ENCODE data around the gene CTSA. TPM values are rescaled to one million over a fixed set of nuclear protein-coding genes. Genes with fewer than 3 reads are reported as not detected.
"Not testable (repeated sequence)": the region's sequence is repeated elsewhere in the genome, so short reads cannot be mapped to it uniquely, and the experiment has no call there.

The CTSA gene
- total and polyA plus RNA-seq, 5 donors, result 102 to 134 (median 114) TPM

DNA sequence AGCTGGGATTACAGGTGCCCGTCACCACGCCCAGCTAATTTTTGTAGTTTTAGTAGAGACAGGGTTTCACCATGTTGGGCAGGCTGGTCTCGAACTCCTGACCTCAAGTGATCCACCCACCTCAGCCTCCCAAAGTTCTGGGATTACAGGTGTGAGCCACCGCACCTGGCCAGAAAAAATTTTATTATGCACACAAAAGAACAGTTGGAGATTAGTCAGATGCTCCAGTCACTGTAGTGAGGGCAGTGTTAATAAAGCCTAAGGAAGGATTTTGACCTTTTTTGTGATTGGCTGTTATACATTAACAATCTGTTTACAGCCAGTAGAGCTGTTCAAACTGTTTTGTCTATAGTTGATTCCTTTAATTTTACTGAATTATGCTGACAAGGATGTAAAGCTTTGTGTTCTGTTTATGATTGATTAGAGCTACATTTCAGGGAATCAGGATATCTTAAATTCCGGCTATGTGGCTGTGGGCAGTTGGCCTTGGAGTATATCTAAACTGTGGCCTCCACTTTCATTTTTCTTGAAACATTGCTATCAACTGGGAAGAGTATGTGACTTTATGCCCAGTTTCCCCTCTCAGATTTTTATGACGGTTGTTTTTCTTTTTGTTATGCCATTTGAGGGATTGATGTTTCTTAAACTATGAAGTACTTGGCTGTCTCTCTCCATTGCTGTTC, 23.9 kb upstream of the CTSA start:
- 91% methylated on average over 6 of the region's 6 CpGs for WGBS

GRCh38 chr20:45867819-45868176, 23.3 kb upstream of the CTSA start:
- intact Hi-C loops (cut with DNase I), result no loop called here
- Histone ChIP-seq H3K27ac (ENCODE audit: low read length) (no peak overlapping the region), H3K9me3 (ENCODE audit: control insufficient read depth, low read length) (no peaks in the 10 kb centered on the region), H3K27me3 (ENCODE audit: control insufficient read depth, insufficient read depth) (no peaks in the 10 kb centered on the region), H3K4me3 (ENCODE audit: low read length) (no peak overlapping the region), H3K4me1 (ENCODE audit: control insufficient read depth, insufficient read depth, low read length) (no peaks in the 10 kb centered on the region)
- ATAC-seq, result no peak
- DNase-seq, result no peak

More for the DNA sequence above, 23.9 kb upstream of the CTSA start:
- no peak overlapping the region for H3K4me3 ChIP-seq (ENCODE audit: low read length)
- H3K9me3 ChIP-seq (ENCODE audit: control insufficient read depth, low read length), result no peaks in the 10 kb centered on the region
- H3K27ac ChIP-seq (ENCODE audit: low read length), result no peak overlapping the region
- H3K4me1 ChIP-seq (ENCODE audit: control insufficient read depth, insufficient read depth, low read length), result no peaks in the 10 kb centered on the region
- H3K27me3 ChIP-seq (ENCODE audit: control insufficient read depth, insufficient read depth), result no peaks in the 10 kb centered on the region
- ATAC-seq, result no peak
- DNase-seq, result no peak
- intact Hi-C loops (cut with DNase I), result no loop called here

- WGBS, result 89% methylated on average over 4 of the region's 4 CpGs
- DNase-seq (no peak), ATAC-seq (no peak)
- Histone ChIP-seq H3K27ac (ENCODE audit: low read length) (no peak overlapping the region), H3K4me1 (ENCODE audit: control insufficient read depth, insufficient read depth, low read length) (no peaks in the 10 kb centered on the region), H3K4me3 (ENCODE audit: low read length) (no peak overlapping the region), H3K27me3 (ENCODE audit: control insufficient read depth, insufficient read depth) (no peaks in the 10 kb centered on the region), H3K9me3 (ENCODE audit: control insufficient read depth, low read length) (no peaks in the 10 kb centered on the region)
- intact Hi-C loops (cut with DNase I), result no loop called here
Observed at GRCh38 chr20:45872626-45873025, 18.5 kb upstream of the CTSA start.

GRCh38 chr20:45873409-45874103, 17.6 kb upstream of the CTSA start:
- WGBS, result 26% methylated on average over 1 of the region's 1 CpG
- no peaks in the 10 kb centered on the region for H3K9me3 ChIP-seq (ENCODE audit: control insufficient read depth, low read length)
- ATAC-seq, result no peak
- DNase-seq, result no peak
- intact Hi-C loops (cut with DNase I), result no loop called here
- H3K27ac ChIP-seq (ENCODE audit: low read length), result no peak overlapping the region
- no peaks in the 10 kb centered on the region for H3K27me3 ChIP-seq (ENCODE audit: control insufficient read depth, insufficient read depth)
- no peaks in the 10 kb centered on the region for H3K4me1 ChIP-seq (ENCODE audit: control insufficient read depth, insufficient read depth, low read length)
- no peak overlapping the region for H3K4me3 ChIP-seq (ENCODE audit: low read length)

DNA sequence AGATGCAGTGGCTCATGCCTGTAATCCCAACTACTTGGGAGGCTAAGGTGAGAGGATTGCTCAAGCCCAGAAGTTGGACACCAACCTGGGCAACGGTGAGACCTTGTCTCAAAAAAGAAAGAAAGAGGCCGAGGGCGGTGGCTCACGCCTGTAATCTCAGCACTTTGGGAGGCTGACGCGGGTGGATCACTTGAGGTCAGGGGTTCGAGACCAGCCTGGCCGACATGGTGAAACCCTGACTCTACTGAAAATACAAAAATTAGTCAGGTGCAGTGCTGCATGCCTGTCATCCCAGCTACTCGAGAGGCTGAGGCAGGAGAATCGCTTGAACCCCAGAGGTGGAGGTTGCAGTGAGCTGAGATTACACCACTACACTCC, 17.0 kb upstream of the CTSA start:
- DNase-seq, result peak in 1 of 3 donors; percentile 18
- H3K27me3 ChIP-seq (ENCODE audit: control insufficient read depth, insufficient read depth); intact Hi-C loops (cut with DNase I); H3K27ac ChIP-seq (ENCODE audit: low read length); H3K4me3 ChIP-seq (ENCODE audit: low read length); ATAC-seq; H3K9me3 ChIP-seq (ENCODE audit: control insufficient read depth, low read length); H3K4me1 ChIP-seq (ENCODE audit: control insufficient read depth, insufficient read depth, low read length): not testable (repeated sequence)
- WGBS, result 91% methylated on average over 10 of the region's 10 CpGs

DNA sequence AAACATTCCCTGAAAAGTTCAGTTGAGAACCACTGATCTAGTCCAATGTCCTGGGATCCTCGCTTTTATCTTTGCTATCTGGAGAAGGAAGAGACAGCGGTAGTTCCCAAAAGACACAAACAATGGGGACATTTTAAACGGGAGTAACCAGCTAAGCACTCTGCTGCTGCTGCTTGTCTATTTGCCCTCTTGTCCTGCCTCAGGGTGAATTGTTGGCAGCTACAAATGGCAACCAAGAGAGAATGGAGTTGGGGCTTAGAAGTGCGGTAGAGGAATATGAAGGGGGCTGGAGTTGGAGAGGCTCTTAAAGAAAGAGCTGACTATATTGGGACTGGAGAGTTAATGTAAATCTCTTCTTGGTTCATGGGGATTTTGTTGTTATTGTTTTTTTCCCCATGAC, 16.6 kb upstream of the CTSA start:
- H3K27ac ChIP-seq (ENCODE audit: low read length), result no peak overlapping the region
- 77% methylated on average over 4 of the region's 4 CpGs for WGBS
- intact Hi-C loops (cut with DNase I), result no loop called here
- no peaks in the 10 kb centered on the region for H3K9me3 ChIP-seq (ENCODE audit: control insufficient read depth, low read length)
- no peaks in the 10 kb centered on the region for H3K27me3 ChIP-seq (ENCODE audit: control insufficient read depth, insufficient read depth)
- H3K4me1 ChIP-seq (ENCODE audit: control insufficient read depth, insufficient read depth, low read length), result no peaks in the 10 kb centered on the region
- no peak for ATAC-seq
- DNase-seq, result no peak
- H3K4me3 ChIP-seq (ENCODE audit: low read length), result no peak overlapping the region

DNA sequence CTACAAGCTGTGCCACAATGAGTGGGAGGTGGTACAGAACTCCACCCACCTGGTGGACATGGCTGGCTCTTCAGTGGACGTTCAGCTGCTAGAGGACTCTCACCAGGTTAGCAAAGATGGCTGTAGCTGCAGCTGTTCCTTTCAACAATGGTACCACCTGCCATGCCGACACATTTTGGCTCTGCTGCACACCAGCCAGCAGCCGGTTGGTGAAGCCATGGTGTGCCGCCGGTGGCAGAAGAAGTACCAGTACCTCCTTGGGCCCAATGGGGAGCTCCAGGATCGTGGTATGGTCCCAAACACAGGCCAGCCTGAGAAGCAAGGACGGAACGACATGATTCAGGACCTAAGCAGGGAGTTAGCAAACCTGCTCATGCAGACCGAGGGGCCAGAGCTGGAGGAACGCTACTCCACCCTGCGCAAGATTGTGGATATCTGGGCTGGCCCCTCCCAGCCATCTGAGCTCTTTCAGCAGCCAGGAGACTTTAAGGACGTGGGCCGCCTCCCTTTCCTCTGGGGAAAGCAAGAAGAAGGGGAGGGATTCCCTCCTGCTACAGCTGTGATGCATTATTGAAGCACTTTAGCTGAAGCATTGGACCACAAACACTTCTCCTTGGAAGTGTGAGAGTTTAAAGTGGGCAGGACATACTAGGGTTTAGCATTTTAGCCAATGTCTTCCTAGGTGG, 12.9 kb upstream of the CTSA start:
- H3K4me3 ChIP-seq (ENCODE audit: low read length), result no peak overlapping the region
- H3K27ac ChIP-seq (ENCODE audit: low read length), result no peak overlapping the region
- ATAC-seq, result peak; percentile 7 to 17
- H3K4me1 ChIP-seq (ENCODE audit: control insufficient read depth, insufficient read depth, low read length), result no peaks in the 10 kb centered on the region
- H3K27me3 ChIP-seq (ENCODE audit: control insufficient read depth, insufficient read depth), result no peaks in the 10 kb centered on the region
- peak; percentile 43 to 79 (median 44) for DNase-seq
- WGBS, result 77% methylated on average over 13 of the region's 13 CpGs
- no peaks in the 10 kb centered on the region for H3K9me3 ChIP-seq (ENCODE audit: control insufficient read depth, low read length)
- intact Hi-C loops (cut with DNase I), result no loop called here

DNA sequence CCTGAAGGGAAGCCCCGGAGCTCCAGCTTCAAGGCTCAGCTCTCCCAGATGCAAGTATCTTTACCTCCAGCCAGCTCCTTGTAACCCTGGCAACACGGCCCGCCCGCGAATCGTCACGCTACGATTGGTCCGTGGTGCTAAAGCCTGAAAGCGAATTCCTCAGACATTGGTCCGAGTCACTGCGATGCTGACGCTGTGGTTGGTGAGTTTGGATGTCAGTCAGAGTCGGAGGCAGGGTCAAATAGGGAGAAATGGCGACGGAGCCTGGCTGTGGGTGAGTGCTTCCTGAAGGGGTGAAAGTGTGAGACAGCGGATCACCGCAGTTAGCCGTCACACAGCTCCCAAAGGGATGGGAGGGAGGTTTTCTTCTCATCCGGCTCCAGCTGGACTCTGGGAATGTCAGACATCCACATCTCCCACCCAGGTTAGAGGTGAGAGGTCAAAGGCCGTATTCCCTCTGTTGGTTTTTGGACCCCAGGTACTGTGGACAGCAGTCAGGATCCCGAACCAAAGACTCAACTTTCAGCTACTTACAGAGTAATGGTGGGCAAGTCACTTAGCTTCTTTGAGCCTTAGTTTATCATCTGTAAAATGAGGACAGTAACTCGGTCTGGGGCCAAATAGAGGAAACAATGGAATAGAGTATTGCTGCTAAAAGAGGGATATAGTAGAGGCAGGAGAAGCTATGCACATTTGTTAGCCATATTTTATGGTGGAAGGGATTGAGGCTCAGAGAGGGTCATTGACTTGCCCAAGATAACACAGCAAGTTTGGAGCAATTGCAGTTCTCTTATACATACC, 9.9 kb upstream of the CTSA start, which contains the start of gene ZSWIM1:
Gene ZSWIM1 (plus strand): TSS at position 240 of the 801 bp plus-strand sequence. CDS start 1,366 bp downstream, outside the sequence.
- H3K27me3 ChIP-seq (ENCODE audit: control insufficient read depth, insufficient read depth), result no peaks in the 10 kb centered on the region
- under 1% methylated on average over 23 of the region's 23 CpGs for WGBS
- peak within 1 kb of the TSS; percentile 69 for H3K4me3 ChIP-seq (ENCODE audit: low read length)
- intact Hi-C loops (cut with DNase I), result no loop called here
- peak within 1 kb of the TSS; percentile 80 for H3K27ac ChIP-seq (ENCODE audit: low read length)
- no peaks in the 10 kb centered on the region for H3K9me3 ChIP-seq (ENCODE audit: control insufficient read depth, low read length)
- DNase-seq (peak; percentile 99 to 100 (median 100)), ATAC-seq (peak; percentile 97)
- no peaks in the 10 kb centered on the region for H3K4me1 ChIP-seq (ENCODE audit: control insufficient read depth, insufficient read depth, low read length)

DNA sequence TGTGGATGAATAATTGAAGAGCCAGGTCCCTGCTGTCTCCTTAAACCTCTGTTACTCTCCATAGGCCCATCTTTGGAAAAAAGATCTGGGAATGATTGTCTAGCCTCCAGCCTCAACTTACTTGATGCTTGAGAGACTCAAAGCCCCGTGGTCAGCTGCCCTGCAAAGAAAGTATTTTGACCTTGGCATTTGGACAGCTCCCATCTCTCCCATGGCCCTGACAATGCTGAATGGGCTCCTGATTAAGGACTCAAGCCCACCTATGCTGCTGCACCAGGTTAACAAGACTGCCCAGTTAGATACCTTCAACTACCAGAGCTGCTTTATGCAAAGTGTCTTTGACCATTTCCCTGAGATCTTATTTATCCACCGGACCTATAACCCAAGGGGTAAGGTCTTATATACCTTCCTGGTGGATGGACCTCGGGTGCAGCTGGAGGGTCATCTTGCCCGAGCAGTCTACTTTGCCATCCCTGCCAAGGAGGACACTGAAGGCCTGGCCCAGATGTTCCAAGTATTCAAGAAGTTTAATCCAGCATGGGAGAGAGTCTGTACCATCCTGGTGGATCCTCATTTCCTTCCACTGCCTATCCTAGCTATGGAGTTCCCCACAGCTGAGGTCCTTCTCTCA, 8.6 kb upstream of the CTSA start:
- intact Hi-C loops (cut with DNase I), result no loop called here
- DNase-seq (peak in 1 of 3 donors; percentile 23), ATAC-seq (no peak)
- no peaks in the 10 kb centered on the region for H3K9me3 ChIP-seq (ENCODE audit: control insufficient read depth, low read length)
- H3K27me3 ChIP-seq (ENCODE audit: control insufficient read depth, insufficient read depth), result no peaks in the 10 kb centered on the region
- H3K4me1 ChIP-seq (ENCODE audit: control insufficient read depth, insufficient read depth, low read length), result no peaks in the 10 kb centered on the region
- H3K4me3 ChIP-seq (ENCODE audit: low read length), result no peak overlapping the region
- no peak overlapping the region for H3K27ac ChIP-seq (ENCODE audit: low read length)
- 82% methylated on average over 4 of the region's 4 CpGs for WGBS

DNA sequence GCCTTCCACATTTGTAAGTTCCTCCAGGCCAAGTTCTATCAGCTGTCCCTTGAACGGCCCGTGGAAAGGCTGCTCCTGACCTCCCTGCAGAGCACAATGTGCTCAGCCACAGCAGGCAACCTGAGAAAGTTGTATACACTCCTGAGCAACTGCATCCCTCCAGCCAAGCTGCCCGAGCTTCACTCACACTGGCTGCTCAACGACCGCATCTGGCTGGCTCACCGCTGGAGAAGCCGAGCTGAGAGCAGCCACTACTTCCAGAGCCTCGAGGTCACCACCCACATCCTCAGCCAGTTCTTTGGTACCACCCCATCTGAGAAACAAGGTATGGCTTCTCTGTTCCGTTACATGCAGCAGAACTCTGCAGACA, 8.1 kb upstream of the CTSA start:
- H3K4me3 ChIP-seq (ENCODE audit: low read length), result no peak overlapping the region
- ATAC-seq (no peak), DNase-seq (peak in 1 of 3 donors; percentile 17)
- no peaks in the 10 kb centered on the region for H3K4me1 ChIP-seq (ENCODE audit: control insufficient read depth, insufficient read depth, low read length)
- H3K9me3 ChIP-seq (ENCODE audit: control insufficient read depth, low read length), result no peaks in the 10 kb centered on the region
- WGBS, result 79% methylated on average over 9 of the region's 9 CpGs
- H3K27me3 ChIP-seq (ENCODE audit: control insufficient read depth, insufficient read depth), result no peaks in the 10 kb centered on the region
- H3K27ac ChIP-seq (ENCODE audit: low read length), result no peak overlapping the region
- intact Hi-C loops (cut with DNase I), result no loop called here
